ENCODE measurements around the gene GZMB.

GRCh38 chr14:24665440-24665991 lies 31.5 kb upstream of the GZMB start:
- TF ChIP-seq, protein P1, sequence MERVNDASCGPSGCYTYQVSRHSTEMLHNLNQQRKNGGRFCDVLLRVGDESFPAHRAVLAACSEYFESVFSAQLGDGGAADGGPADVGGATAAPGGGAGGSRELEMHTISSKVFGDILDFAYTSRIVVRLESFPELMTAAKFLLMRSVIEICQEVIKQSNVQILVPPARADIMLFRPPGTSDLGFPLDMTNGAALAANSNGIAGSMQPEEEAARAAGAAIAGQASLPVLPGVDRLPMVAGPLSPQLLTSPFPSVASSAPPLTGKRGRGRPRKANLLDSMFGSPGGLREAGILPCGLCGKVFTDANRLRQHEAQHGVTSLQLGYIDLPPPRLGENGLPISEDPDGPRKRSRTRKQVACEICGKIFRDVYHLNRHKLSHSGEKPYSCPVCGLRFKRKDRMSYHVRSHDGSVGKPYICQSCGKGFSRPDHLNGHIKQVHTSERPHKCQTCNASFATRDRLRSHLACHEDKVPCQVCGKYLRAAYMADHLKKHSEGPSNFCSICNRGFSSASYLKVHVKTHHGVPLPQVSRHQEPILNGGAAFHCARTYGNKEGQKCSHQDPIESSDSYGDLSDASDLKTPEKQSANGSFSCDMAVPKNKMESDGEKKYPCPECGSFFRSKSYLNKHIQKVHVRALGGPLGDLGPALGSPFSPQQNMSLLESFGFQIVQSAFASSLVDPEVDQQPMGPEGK (CRISPR knock-in tag; IDR thresholded peaks at IDR 0.05; ENCODE audit: borderline replicate concordance): no peak
- TF ChIP-seq, protein P2, sequence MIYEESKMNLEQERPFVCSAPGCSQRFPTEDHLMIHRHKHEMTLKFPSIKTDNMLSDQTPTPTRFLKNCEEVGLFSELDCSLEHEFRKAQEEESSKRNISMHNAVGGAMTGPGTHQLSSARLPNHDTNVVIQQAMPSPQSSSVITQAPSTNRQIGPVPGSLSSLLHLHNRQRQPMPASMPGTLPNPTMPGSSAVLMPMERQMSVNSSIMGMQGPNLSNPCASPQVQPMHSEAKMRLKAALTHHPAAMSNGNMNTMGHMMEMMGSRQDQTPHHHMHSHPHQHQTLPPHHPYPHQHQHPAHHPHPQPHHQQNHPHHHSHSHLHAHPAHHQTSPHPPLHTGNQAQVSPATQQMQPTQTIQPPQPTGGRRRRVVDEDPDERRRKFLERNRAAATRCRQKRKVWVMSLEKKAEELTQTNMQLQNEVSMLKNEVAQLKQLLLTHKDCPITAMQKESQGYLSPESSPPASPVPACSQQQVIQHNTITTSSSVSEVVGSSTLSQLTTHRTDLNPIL (CRISPR knock-in tag; IDR thresholded peaks at IDR 0.05; ENCODE audit: low read depth): no peak
- no peak for TF ChIP-seq ARNTL (CRISPR knock-in tag; IDR thresholded peaks at IDR 0.05; ENCODE audit: borderline replicate concordance, low read depth)
